ENCODE data around the gene MILR1.

Gene MILR1

GRCh38 chr17:64443086-64443760 lies 5.7 kb upstream of the MILR1 start:
- H3K4me3 ChIP-seq (replicated peaks in 1 of 2; ENCODE audit: low read depth in 2 of 2, low read length in 2 of 2) = no peak overlapping the region
- no peak for TF ChIP-seq CTCF (IDR thresholded peaks at IDR 0.05; ENCODE audit: low read depth, low read length)
- no peak for DNase-seq (ENCODE audit: low read depth in 2 of 2)

GRCh38 chr17:64447526-64447925 lies 1.4 kb upstream of the MILR1 start:
- no peak for TF ChIP-seq CTCF (IDR thresholded peaks at IDR 0.05; ENCODE audit: low read depth, low read length)

GRCh38 chr17:64449545-64449944 lies 630 bp downstream of the MILR1 start:
- H3K4me3 ChIP-seq (replicated peaks in 1 of 2; ENCODE audit: low read depth in 2 of 2, low read length in 2 of 2) = peak overlapping the region in 1 of 2 donors; percentile 48
- no peak for TF ChIP-seq CTCF (IDR thresholded peaks at IDR 0.05; ENCODE audit: low read depth, low read length)
- DNase-seq (ENCODE audit: low read depth in 2 of 2) = peak; percentile 27 to 39

More at GRCh38 chr17:64447526-64447925, 1.4 kb upstream of the MILR1 start:
- no peak for DNase-seq (ENCODE audit: low read depth in 2 of 2)
- no peak overlapping the region for H3K4me3 ChIP-seq (replicated peaks in 1 of 2; ENCODE audit: low read depth in 2 of 2, low read length in 2 of 2)

GRCh38 chr17:64455993-64456885 lies 7.3 kb downstream of the MILR1 start:
- no peak for DNase-seq (ENCODE audit: low read depth in 2 of 2)
- no peak overlapping the region for H3K4me3 ChIP-seq (replicated peaks in 1 of 2; ENCODE audit: low read depth in 2 of 2, low read length in 2 of 2)
- no peak for TF ChIP-seq CTCF (IDR thresholded peaks at IDR 0.05; ENCODE audit: low read depth, low read length)

- H3K4me3 ChIP-seq (replicated peaks in 1 of 2; ENCODE audit: low read depth in 2 of 2, low read length in 2 of 2) = no peak overlapping the region
- DNase-seq (ENCODE audit: low read depth in 2 of 2) = peak; percentile 39 to 53
- TF ChIP-seq CTCF (IDR thresholded peaks at IDR 0.05; ENCODE audit: low read depth, low read length) = no peak
These were observed 8.2 kb downstream of the MILR1 start for GRCh38 chr17:64457156-64457555.

- no peak overlapping the region for H3K4me3 ChIP-seq (replicated peaks in 1 of 2; ENCODE audit: low read depth in 2 of 2, low read length in 2 of 2)
- TF ChIP-seq CTCF (IDR thresholded peaks at IDR 0.05; ENCODE audit: low read depth, low read length) = no peak
- DNase-seq (ENCODE audit: low read depth in 2 of 2) = no peak
These were observed 9.8 kb downstream of the MILR1 start for GRCh38 chr17:64458756-64459155.
